ENCODE data around the gene KRTAP20-2.

The KRTAP20-2 gene

DNA sequence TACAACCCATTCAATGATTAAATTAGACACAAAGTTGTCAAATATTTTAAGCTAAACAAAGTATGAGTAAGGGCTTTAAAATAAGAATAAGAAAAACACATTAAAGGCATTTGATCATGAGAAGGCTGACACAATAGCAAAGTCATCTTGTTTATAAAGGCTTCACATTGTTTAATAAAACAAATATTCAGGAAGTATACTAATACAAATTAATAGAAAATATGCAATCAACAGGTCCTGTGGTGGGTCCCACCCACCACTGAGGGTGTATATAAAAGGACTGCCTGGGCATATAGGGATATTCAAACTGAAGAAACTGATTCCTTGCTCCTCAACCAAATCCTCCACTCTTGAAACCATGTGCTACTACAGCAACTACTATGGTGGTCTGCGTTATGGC lies at the start of gene KRTAP20-2:
Gene KRTAP20-2, plus strand, starts transcription at position 301 of the 400 bp plus-strand sequence. Its CDS starts 58 bp downstream, at position 359.
- Histone ChIP-seq H3K27ac (no peak within 1 kb of the TSS), H3K4me3 (no peak within 1 kb of the TSS)

DNA sequence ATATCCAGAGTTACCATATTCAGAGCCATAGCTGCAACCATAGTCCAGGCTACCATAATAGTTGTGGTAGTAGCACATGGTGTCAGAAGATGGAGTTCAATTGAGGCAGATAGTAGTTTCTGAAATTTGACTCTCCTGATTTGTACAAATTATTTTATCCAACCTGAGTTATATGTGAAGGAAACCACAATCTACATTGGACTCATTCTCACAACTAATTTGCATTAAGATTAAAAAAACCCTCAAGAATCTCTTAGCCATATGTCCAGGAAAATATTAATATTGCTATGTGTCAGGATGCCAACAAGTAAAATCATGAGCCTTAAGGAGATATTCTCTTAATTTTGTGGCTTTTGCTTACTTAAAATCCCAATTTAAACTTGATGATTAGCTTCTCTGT lies 44.7 kb upstream of the KRTAP20-2 start, which contains the start of gene KRTAP22-2:
Gene KRTAP22-2, minus strand, starts transcription at position 101 of the 400 bp plus-strand sequence.
- Histone ChIP-seq H3K27ac (no peak within 1 kb of the TSS), H3K4me3 (no peak within 1 kb of the TSS)

DNA sequence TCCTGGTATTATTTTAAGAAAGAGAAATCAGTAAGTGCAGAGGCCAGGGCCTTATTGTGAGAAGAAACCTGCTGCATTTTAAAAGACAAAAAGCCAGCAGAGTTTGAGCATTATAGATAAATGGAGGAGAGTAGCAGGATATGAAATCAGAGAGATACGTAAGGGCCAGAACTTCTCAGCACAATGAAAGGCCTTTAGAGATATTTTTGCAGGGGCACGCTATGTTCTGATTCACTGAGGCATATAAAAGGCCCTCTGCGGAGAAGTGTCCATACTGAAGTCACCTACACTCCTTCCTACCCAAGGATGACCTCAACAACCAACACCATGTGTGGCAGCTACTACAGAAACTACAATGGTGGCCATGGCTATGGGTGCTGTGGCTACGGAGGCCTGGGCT lies 42.9 kb upstream of the KRTAP20-2 start, which contains the start of gene KRTAP6-3:
Gene KRTAP6-3, plus strand, starts transcription at position 301 of the 400 bp plus-strand sequence. Its CDS starts 6 bp downstream, at position 307.
- no peak within 1 kb of the TSS for H3K27ac ChIP-seq
- H3K4me3 ChIP-seq = no peak within 1 kb of the TSS

DNA sequence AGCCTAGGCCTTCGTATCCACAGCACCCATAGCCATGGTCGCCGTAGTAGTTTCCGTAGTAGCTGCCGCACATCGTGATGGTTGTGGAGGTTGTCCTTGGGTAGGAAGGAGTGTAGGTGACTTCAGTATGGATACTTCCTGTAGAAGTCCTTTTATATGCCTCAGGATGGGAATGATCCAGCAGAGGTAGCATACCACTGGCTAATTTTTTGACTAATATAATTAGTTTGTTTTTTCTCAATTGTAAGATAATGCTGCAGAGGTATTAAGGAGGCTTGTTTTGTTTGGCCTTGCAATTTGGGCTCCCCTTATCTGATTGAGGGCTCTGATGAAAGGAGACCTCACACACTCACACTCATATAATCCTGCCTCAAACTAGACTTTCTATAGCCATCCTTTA lies 36.2 kb upstream of the KRTAP20-2 start, which contains the start of gene KRTAP6-2:
Gene KRTAP6-2, minus strand, starts transcription at position 101 of the 400 bp plus-strand sequence. Its CDS starts 28 bp downstream, at position 73.
- Histone ChIP-seq H3K27ac (no peak within 1 kb of the TSS), H3K4me3 (no peak within 1 kb of the TSS)

DNA sequence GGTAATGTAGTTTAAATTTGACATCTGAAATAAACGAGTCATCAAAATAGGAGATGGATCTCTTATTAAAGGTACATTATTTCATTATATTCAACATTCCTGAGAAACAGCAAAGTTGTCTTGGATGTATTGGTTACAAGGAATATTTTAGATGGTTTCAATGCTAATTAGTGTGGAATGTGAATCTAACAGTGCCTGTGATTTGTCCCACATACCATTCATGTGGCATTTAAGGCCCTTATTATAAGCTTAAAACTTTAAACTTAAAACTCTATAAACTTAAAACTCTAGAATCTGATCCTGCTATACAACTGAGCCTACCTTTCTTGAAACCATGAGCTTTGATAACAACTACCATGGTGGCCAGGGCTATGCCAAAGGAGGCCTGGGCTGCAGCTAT lies 34.2 kb upstream of the KRTAP20-2 start, which contains the start of gene KRTAP22-1:
Gene KRTAP22-1, plus strand, starts transcription at position 301 of the 400 bp plus-strand sequence.
- no peak within 1 kb of the TSS for H3K4me3 ChIP-seq
- H3K27ac ChIP-seq = no peak within 1 kb of the TSS

DNA sequence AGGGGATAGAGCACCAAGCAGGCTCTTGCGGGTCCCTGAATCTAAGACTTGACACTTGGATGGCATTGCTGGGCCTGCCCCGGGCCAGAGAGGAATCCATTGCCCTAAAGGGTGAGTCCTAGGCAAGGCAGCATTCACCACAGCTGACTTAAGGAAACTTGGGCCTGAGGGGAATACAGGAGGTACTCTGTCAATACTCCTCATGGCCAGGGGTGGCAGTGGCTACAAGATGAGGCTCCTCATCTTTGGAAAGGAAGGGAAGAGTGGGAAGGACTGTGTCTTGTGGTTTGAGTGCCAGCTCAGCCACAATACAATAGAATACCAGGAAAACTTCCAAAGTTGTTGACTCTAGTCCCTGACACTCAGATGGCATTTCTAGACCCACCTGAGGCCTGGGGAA lies 29.0 kb upstream of the KRTAP20-2 start:
- Histone ChIP-seq H3K4me3 (no peak overlapping the region), H3K27ac (no peak overlapping the region)

DNA sequence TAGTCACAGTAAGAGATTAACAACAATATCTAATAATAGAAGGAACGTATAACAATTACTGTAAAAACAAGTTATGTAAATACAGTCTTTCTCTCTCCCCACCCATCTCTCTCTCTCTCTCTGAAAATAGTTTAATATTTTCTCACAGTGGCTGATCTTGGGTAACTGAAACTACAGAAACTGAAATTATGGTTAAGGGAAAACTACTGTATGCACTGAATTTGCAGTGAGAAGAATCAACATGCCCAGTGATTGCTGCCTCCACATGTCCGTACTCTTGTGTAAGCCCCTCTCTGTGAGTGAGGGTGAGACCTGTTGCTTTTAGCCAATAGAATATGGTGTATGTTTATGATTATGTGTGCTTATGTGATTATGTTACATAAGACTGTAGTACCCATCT lies 22.9 kb upstream of the KRTAP20-2 start:
- Histone ChIP-seq H3K4me3 (no peak overlapping the region), H3K27ac (no peak overlapping the region)

DNA sequence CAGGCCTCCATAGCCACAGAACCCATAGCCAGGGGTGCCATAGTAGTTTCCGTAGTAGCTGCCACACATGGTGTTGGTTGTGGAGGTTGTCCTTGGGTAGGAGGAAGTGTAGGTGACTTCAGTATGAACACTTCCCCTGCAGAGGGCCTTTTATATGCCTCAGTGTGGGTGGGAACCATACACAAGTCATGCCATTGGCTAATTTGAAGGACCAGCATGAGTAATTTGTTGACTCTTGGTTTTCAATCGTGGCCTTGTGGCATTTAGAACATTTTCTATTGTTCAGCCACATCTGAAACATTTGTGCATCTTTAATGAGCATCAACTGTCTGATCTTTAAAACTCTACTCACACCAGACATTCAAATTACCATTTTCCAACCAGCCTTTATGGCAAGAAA lies 21.2 kb upstream of the KRTAP20-2 start, which contains the start of gene KRTAP6-1:
Gene KRTAP6-1, minus strand, starts transcription at position 95 of the 400 bp plus-strand sequence. Its CDS starts 26 bp downstream, at position 69.
- Histone ChIP-seq H3K27ac (no peak within 1 kb of the TSS), H3K4me3 (no peak within 1 kb of the TSS)

DNA sequence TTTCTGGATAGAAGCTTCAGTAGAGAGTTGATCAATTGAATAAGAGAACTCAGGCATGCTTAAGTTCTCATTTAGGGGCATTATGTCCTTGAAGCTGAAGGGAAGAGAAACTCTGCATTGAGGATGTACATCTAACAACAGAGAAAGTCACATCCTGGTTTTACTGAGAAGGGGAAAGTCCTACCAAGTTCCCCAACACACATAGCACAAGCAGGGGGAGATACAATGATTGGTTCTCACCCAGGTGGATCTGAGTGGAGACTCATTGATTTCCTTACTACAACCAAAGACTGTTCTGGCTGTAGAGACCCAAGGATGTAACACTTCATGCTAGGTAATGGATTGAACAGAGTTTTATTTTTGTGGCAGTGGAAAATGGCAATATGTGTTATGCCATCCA lies 19.8 kb upstream of the KRTAP20-2 start:
- Histone ChIP-seq H3K4me3 (no peak overlapping the region), H3K27ac (no peak overlapping the region)

DNA sequence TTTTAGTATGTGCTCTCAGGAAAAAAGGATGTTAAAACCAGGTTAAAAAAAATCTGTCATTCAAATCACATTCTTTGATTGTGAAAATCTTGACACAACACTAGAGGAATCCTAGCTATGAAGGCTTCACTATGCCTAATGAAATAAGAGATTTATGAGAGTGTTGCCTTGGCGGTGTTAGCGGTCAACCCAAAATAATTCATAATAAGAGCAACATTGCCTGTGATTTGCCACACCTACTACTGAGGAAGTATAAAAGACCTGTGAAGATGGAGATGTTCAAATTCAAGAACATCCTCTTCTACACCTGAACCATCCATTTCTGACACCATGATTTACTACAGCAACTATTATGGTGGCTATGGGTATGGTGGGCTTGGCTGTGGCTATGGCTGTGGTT lies 18.9 kb upstream of the KRTAP20-2 start, which contains the start of gene KRTAP20-1:
Gene KRTAP20-1, plus strand, starts transcription at position 301 of the 400 bp plus-strand sequence. Its CDS starts 30 bp downstream, at position 331.
- Histone ChIP-seq H3K4me3 (no peak within 1 kb of the TSS), H3K27ac (no peak within 1 kb of the TSS)

DNA sequence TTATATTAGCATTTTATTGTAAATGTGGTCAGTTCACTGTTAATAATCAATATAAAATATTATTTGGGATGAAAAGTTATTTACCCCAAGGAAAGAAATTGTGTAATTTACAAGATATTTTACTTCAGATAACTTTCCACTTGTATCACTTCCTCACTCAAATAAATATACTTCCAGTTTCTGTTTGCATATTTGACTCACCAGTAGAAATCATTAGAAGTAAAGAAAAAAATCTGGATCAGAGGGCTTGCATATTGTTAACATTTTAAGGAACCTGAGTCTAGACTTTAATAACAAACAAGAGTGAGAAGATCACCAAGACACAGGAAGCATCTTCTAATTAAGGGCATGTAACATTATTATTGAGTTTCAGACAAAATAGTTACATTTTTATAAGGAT lies 14.9 kb upstream of the KRTAP20-2 start:
- no peak overlapping the region for H3K4me3 ChIP-seq
- H3K27ac ChIP-seq = no peak overlapping the region

DNA sequence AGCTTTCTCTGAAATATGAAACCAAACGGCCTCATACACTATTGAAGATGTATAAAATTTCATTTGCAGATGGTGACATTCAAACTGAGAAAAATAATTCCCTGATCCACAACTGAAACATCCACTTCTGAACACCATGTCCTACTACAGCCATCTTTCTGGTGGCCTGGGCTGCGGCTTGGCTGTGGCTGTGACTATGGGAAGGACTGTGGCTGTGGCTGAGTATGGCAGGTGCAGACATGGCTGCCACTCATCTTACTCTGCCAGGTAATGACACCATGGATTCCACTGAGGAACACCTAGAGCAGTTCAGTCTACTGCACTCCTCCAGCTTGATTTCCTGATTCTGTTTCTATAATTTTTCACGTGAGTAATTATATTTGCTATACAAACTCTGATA lies 14.5 kb upstream of the KRTAP20-2 start, which contains the start of gene KRTAP20-4:
Gene KRTAP20-4, plus strand, starts transcription at position 106 of the 400 bp plus-strand sequence.
- Histone ChIP-seq H3K4me3 (no peak within 1 kb of the TSS), H3K27ac (no peak within 1 kb of the TSS)

DNA sequence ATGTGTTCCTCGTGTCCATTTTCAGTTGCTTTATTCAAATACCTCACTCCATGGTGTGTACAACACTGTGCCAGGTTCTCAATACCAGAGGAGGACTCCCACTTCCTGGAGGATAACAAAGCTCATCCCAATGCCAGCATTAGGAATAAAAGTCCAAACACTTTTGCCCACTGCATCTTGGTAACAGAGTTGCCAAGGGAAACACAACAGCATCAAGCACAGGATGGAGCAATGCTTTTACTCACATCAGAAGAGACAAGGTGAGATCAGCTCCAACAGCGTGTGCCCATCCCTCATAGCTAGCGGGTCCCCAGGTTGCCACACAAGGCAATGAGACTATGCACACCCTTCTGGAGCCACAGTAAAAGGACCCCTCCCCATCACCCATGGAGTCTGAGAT lies 11.6 kb upstream of the KRTAP20-2 start:
- Histone ChIP-seq H3K4me3 (no peak overlapping the region), H3K27ac (no peak overlapping the region)

DNA sequence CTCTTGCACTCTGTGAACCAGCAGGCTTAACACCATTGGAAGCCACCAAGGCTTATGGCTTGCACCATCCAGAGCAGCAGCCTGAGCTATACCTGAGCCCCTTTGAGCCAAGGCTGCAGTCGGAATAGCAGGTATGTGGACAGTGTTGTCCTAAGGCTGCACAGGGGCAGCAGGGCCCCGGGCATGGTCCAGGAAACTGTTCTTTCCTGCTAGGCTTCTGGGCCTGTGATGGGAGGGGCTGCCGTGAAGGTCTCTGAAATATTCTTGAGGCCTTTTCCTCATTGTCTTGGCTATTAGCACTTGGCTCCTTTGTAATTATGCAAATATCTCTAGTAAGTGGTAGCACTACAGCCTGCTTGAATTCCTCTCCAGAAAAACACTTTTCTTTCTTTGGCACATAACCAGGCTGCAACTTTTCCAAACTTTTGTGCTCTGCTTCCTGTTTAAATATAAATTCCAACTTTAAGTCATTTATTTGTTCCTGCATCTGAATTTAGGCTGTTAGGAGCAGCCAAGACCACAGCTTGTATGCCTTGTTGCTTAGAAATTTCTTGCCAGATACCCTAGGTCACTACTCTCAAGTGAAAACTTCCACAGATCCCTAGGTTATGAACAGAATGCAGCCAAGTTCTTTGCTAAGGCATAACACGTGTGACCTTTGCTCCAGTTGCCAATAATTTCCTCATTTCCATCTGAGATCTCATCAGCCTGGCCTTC lies 9.4 kb upstream of the KRTAP20-2 start:
- H3K4me3 ChIP-seq = no peak overlapping the region
- H3K27ac ChIP-seq = no peak overlapping the region

DNA sequence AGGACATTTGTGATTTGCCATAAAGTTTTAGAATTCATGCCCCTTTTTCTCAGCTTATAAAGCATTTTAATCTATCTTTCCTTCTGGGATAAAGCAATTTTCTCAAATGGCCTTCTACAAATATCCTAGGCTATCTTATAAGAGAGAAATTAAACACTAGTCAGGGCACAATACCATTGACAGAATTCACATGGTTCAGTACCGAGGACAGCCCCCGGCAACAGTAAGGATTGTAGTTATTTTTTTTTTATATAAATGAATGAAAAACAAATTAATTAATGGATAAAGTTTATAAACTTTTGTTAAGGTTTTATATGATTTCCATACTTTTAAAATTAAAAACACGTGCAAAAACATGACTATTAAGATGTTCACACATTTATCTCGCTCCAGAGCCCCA lies 6.9 kb upstream of the KRTAP20-2 start:
- H3K27ac ChIP-seq = no peak overlapping the region
- H3K4me3 ChIP-seq = no peak overlapping the region

DNA sequence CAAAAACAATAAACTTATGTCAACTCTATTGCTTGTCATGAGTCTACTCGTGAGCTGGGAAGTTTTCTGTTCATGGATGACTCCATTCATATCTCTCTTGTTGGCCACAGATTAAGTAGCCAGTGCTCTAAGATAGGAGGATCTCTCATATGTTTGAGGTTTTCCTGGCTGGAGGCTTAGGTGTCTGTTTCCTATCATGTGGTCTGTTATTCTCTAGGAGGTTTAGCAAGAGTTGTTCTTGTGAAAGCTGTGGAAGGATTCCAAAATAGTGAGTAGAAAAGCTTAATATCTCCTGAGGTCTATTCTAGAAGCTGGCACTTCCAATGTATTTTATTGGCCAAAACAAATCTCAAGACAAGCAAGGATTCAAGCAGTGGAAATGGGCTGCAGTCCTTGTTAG lies 5.8 kb upstream of the KRTAP20-2 start:
- Histone ChIP-seq H3K4me3 (no peak overlapping the region), H3K27ac (no peak overlapping the region)

DNA sequence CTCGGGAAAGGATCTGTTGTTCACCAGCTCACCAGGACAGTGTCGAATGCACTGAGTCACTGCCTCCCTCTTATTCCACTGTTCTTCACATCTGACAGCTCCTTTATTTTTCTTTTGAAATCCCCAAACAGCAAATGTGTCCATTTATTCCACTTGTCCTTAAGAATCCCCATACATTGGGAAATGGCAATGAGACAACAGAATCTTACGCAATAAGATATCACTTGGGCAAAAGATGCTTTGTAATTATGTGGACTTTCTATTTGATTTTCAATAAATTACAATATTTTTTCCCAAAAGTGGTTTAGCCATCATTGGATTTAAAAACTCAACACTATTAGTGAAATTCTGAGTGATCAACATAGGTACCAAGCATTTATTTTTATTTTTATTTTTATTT lies 3.7 kb downstream of the KRTAP20-2 start:
- no peak overlapping the region for H3K27ac ChIP-seq
- H3K4me3 ChIP-seq = no peak overlapping the region

DNA sequence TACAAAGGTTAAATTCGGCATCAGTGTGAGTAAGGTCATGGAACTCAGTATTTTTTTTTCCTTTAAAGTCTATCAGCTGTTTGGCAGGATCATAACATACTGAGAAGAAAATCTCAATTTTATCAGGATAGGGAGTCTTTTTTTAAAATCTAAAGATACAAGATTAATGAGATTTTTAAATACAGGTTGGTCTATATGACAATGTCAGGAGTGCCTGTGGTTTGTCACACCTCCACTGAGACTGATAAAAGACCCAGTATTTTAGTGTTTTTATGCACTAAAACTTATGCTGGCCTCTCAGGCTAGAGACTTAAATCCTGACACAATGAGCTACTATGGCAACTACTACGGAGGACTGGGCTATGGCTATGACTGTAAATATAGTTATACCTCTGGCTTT lies 7.6 kb downstream of the KRTAP20-2 start, which contains the start of gene KRTAP20-3:
Gene KRTAP20-3, plus strand, starts transcription at position 301 of the 400 bp plus-strand sequence.
- H3K4me3 ChIP-seq = no peak within 1 kb of the TSS
- no peak within 1 kb of the TSS for H3K27ac ChIP-seq

DNA sequence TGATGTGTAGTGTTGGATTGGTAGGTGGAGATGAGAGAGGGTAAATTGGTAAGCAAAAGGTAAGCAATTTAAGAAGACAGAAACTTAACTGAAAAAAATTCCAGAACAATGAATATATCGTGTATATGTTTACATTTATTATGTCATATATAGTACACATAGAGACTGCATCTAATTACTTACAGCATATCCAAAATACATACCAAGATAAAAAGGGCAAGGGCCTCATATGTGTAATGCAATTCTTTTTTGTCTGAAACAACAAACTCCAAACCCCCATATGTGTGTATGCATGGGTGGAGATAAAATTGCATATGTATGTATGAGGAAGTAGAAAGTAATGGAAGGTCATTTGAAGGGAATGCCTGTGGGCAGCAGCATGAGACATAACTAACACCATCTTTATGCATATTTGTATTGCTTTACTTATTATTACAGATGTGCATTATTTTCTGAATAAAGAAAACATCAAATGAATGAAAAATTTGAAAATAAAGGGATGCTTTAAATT lies 12.0 kb downstream of the KRTAP20-2 start:
- H3K27ac ChIP-seq = no peak overlapping the region

DNA sequence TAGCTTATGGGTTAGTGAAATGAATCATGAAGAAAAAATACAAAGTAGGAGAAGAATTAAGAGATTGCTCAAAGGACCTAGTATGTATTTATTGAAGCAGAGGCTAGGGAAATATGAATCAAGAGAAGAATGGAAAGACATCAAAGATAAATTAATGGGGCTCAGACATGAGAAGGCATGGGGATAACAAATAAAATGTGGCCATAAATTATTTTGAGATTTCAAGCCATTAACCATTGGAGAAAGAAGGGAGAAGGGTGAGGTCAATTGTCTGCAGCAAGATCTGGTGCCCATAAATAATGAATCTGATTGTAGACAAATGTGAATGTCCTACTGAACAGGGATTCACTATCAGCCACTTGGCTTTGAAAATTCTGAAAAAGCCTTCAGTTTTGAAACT lies 17.9 kb downstream of the KRTAP20-2 start:
- no peak overlapping the region for H3K27ac ChIP-seq
- H3K4me3 ChIP-seq = no peak overlapping the region

More for the DNA sequence above, 12.0 kb downstream of the KRTAP20-2 start:
- H3K4me3 ChIP-seq = no peak overlapping the region

DNA sequence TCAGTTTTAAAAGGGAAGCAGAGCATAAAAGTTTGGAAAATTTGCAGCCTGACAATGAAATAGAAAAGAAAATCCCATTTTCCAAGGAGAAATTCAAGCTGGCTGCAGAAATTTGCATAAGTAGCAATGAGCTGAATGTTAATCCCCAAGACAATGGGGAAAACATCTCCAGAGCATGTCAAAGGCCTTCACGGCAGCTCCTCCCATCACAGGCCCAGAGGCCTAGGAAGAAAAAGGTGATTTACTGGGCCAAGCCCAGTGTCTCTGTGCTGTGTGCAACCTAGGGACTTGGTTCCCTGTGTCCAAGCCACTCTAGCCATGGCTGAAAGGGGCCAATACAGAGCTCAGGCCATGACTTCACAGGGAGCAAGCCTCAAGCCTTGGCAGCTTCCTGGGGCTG lies 33.8 kb downstream of the KRTAP20-2 start:
- Histone ChIP-seq H3K27ac (no peak overlapping the region), H3K4me3 (no peak overlapping the region)
